ENCODE measurements around the gene MUCL3. TPM values are rescaled to one million over a fixed set of nuclear protein-coding genes. Genes with fewer than 3 reads are reported as not detected.

MUCL3 gene
- polyA plus RNA-seq, 1 of the 3 experiments (the other 2 are of a cell fraction) = not detected

- ChIA-PET POLR2A (no interaction called here), CTCF (interaction anchor here (1.3 kb wide), 1 partner anchor 369 kb away, joined by 3 read pairs; no protein-coding TSS in a partner anchor)
- no peak overlapping the region for H3K9ac ChIP-seq
- H3K9me3 ChIP-seq = no peaks in the 10 kb centered on the region
- H3K9me2 ChIP-seq = no peaks in the 10 kb centered on the region
- H2AFZ ChIP-seq (ENCODE audit: low read depth) = no peak overlapping the region
- WGBS (ENCODE audit: low lambda C conversion rate) = 82% methylated on average over 1 of the region's 1 CpG
- TF ChIP-seq NRF1 (IDR thresholded peaks at IDR 0.05; ENCODE audit: low read depth, low read length) = no peak
- TF ChIP-seq MEF2A (IDR thresholded peaks at IDR 0.05; ENCODE audit: borderline replicate concordance, low read depth) = no peak
- TF ChIP-seq PBX3 (IDR thresholded peaks at IDR 0.05) = no peak
- no peak for TF ChIP-seq EP300 (IDR thresholded peaks at IDR 0.05; ENCODE audit: borderline replicate concordance in 1 of 2, low read depth in 1 of 2, low read length in 1 of 2)
- no peak for TF ChIP-seq FOXJ3 (CRISPR knock-in tag; IDR thresholded peaks at IDR 0.05)
- no peak overlapping the region for H3K4me2 ChIP-seq
- no peaks in the 10 kb centered on the region for H3K27me3 ChIP-seq (ENCODE audit: insufficient read depth)
- H3K4me1 ChIP-seq (ENCODE audit: control insufficient read depth in 1 of 2, insufficient read depth in 2 of 2, low read depth in 1 of 2, low read length in 1 of 2) = no peaks in the 10 kb centered on the region
- H3K27ac ChIP-seq (ENCODE audit: low read depth in 2 of 2, low read length in 1 of 2) = no peak overlapping the region
- no peak overlapping the region for H3K4me3 ChIP-seq (ENCODE audit: low read depth in 2 of 2, low read length in 1 of 2)
- H3K36me3 ChIP-seq (replicated peaks in 1 of 2; ENCODE audit: control insufficient read depth in 1 of 2, insufficient read depth in 2 of 2, low read length in 1 of 2) = peaks cover 6 to 34% of the 10 kb centered on the region in 2 experiments
- no peaks in the 10 kb centered on the region for H3K79me2 ChIP-seq (ENCODE audit: insufficient read depth)
- H4K20me1 ChIP-seq (ENCODE audit: insufficient read depth) = no peaks in the 10 kb centered on the region
- DNase-seq = peak; percentile 6
- H3F3A ChIP-seq (replicated peaks; ENCODE audit: insufficient read depth) = peaks cover 4% of the 10 kb centered on the region
Observed at GRCh38 chr6:30900863-30901417, 39.8 kb upstream of the MUCL3 start.

- H3K9me2 ChIP-seq = no peaks in the 10 kb centered on the region
- peaks cover 6 to 31% of the 10 kb centered on the region in 2 experiments for H3K36me3 ChIP-seq (replicated peaks in 1 of 2; ENCODE audit: control insufficient read depth in 1 of 2, insufficient read depth in 2 of 2, low read length in 1 of 2)
- H3K79me2 ChIP-seq (ENCODE audit: insufficient read depth) = no peaks in the 10 kb centered on the region
- no peak overlapping the region for H2AFZ ChIP-seq (ENCODE audit: low read depth)
- H3K9ac ChIP-seq = no peak overlapping the region
- no peak for DNase-seq
- ChIA-PET POLR2A (interaction anchor here (0.7 kb wide), 1 partner anchor 219 kb away, joined by 4 read pairs; no protein-coding TSS in a partner anchor), CTCF (interaction anchor here (1.3 kb wide), 1 partner anchor 369 kb away, joined by 3 read pairs; no protein-coding TSS in a partner anchor)
- H3K4me1 ChIP-seq (ENCODE audit: control insufficient read depth in 1 of 2, insufficient read depth in 2 of 2, low read depth in 1 of 2, low read length in 1 of 2) = no peaks in the 10 kb centered on the region
- H3F3A ChIP-seq (replicated peaks; ENCODE audit: insufficient read depth) = peaks cover 9% of the 10 kb centered on the region
- no peaks in the 10 kb centered on the region for H4K20me1 ChIP-seq (ENCODE audit: insufficient read depth)
- no peaks in the 10 kb centered on the region for H3K9me3 ChIP-seq
- H3K4me3 ChIP-seq (ENCODE audit: low read depth in 2 of 2, low read length in 1 of 2) = no peak overlapping the region
- H3K4me2 ChIP-seq = no peak overlapping the region
- no peak overlapping the region for H3K27ac ChIP-seq (ENCODE audit: low read depth in 2 of 2, low read length in 1 of 2)
- TF ChIP-seq ELF1 (IDR thresholded peaks at IDR 0.05) (no peak), CTCF (IDR thresholded peaks at IDR 0.05) (no peak), FOXM1 (IDR thresholded peaks at IDR 0.05; ENCODE audit: low read depth) (no peak), PBX3 (IDR thresholded peaks at IDR 0.05) (no peak), MXI1 (IDR thresholded peaks at IDR 0.05; ENCODE audit: low read depth, low read length) (no peak), USF1 (IDR thresholded peaks at IDR 0.05; ENCODE audit: borderline replicate concordance, low read depth) (no peak), RFX5 (IDR thresholded peaks at IDR 0.05; ENCODE audit: low read length) (no peak), RCOR1 (IDR thresholded peaks at IDR 0.05; ENCODE audit: low read length) (no peak), ZBTB33 (IDR thresholded peaks at IDR 0.05; ENCODE audit: borderline replicate concordance, low read depth) (no peak), RAD21 (IDR thresholded peaks at IDR 0.05; ENCODE audit: low read length) (no peak), POLR2AphosphoS5 (IDR thresholded peaks at IDR 0.05; ENCODE audit: low read depth, low read length) (no peak), SIN3A (IDR thresholded peaks at IDR 0.05; ENCODE audit: borderline replicate concordance, low read depth, low read length) (no peak), TAF1 (IDR thresholded peaks at IDR 0.05; ENCODE audit: borderline replicate concordance, low read depth, low read length) (no peak), TEAD4 (IDR thresholded peaks at IDR 0.05; ENCODE audit: borderline replicate concordance, insufficient read depth) (no peak), FOXJ3 (CRISPR knock-in tag; IDR thresholded peaks at IDR 0.05) (no peak), MEF2A (IDR thresholded peaks at IDR 0.05; ENCODE audit: borderline replicate concordance, low read depth) (no peak), MAX (IDR thresholded peaks at IDR 0.05; ENCODE audit: low read depth) (no peak)
- no peaks in the 10 kb centered on the region for H3K27me3 ChIP-seq (ENCODE audit: insufficient read depth)
Observed at GRCh38 chr6:30901436-30901835, 39.3 kb upstream of the MUCL3 start.
